Measurements from ENCODE around the gene KRI1. TPM values are rescaled to one million over a fixed set of nuclear protein-coding genes. Genes with fewer than 3 reads are reported as not detected.

The KRI1 gene
- total and polyA plus RNA-seq, 2 experiments from 2014 or later: 23.8 to 43.2 TPM

- Histone ChIP-seq H3K9me2 (ENCODE audit: insufficient read depth) (no peaks in the 10 kb centered on the region), H2AFZ (no peak overlapping the region), H3K27me3 (ENCODE audit: insufficient read depth) (no peaks in the 10 kb centered on the region), H3K27ac (ENCODE audit: low read depth) (no peak overlapping the region), H3K4me2 (no peak overlapping the region), H3K4me1 (ENCODE audit: insufficient read depth) (peaks cover 6% of the 10 kb centered on the region), H4K20me1 (replicated peaks; ENCODE audit: insufficient read depth) (peaks cover 5% of the 10 kb centered on the region), H3F3A (replicated peaks; ENCODE audit: low read depth) (peaks cover 15% of the 10 kb centered on the region), H3K4me3 (no peak overlapping the region), H3K36me3 (ENCODE audit: insufficient read depth) (0 out of 2 replicates have a peak, but pooled peaks cover 20% of the 10 kb centered on the region), H3K79me2 (replicated peaks; ENCODE audit: insufficient read depth) (peaks cover 12% of the 10 kb centered on the region)
- Mint-ChIP-seq H3K4me3 (no peak overlapping the region), H3K27me3 (ENCODE audit: insufficient read depth, low read depth, poor library complexity) (peaks cover 6% of the 10 kb centered on the region), H3K36me3 (ENCODE audit: low read depth) (peaks cover 71% of the 10 kb centered on the region), H3K4me1 (peaks cover 8% of the 10 kb centered on the region), H3K27ac (no peak overlapping the region), H3K9me3 (no peaks in the 10 kb centered on the region)
- DNase-seq (ENCODE audit: low spot score) (no peak), ATAC-seq (no peak)
- TF ChIP-seq STAT1 (IDR thresholded peaks at IDR 0.05; ENCODE audit: unreplicated experiment) (no peak), POLR2AphosphoS5 (IDR thresholded peaks at IDR 0.05; ENCODE audit: low read depth) (no peak), JUNB (IDR thresholded peaks at IDR 0.05; ENCODE audit: unreplicated experiment) (no peak), EZH2phosphoT487 (IDR thresholded peaks at IDR 0.05; ENCODE audit: unreplicated experiment) (no peak), CREB1 (CRISPR knock-in tag; IDR thresholded peaks at IDR 0.05; ENCODE audit: low read depth) (no peak), ZNF462 (CRISPR knock-in tag; IDR thresholded peaks at IDR 0.05) (no peak), ZNF331 (CRISPR knock-in tag; IDR thresholded peaks at IDR 0.05; ENCODE audit: low read depth) (no peak), NANOG (IDR thresholded peaks at IDR 0.05; ENCODE audit: borderline replicate concordance) (no peak), EZH2 (IDR thresholded peaks at IDR 0.05; ENCODE audit: low read depth, unreplicated experiment) (no peak), REST (IDR thresholded peaks at IDR 0.05; ENCODE audit: unreplicated experiment) (no peak), CTCF (conservative IDR thresholded peaks at IDR 0.05; ENCODE audit: low read depth in 2 of 2) (no peak), ZNF114 (CRISPR knock-in tag; IDR thresholded peaks at IDR 0.05) (no peak)
Observed at GRCh38 chr19:10560154-10560553, 5.7 kb downstream of the KRI1 start.

Data from GM23338 (cell line).